Measurements from ENCODE around the gene LY86. TPM values are rescaled to one million over a fixed set of nuclear protein-coding genes. Genes with fewer than 3 reads are reported as not detected.

The LY86 gene
- total RNA-seq, 4 donors from 2014 or later, result 1.2 to 1.8 (median 1.3) TPM

GRCh38 chr6:6593867-6594468, 5.4 kb downstream of the LY86 start:
- TF ChIP-seq POLR2AphosphoS5 (IDR thresholded peaks at IDR 0.05), result no peak
- peaks cover 0 to 42% (median 1%) of the 10 kb centered on the region in 4 donors for H3K4me1 ChIP-seq

GRCh38 chr6:6595025-6595424, 6.5 kb downstream of the LY86 start:
- WGBS, result 93% methylated on average over 3 of the region's 3 CpGs
- Histone ChIP-seq H3K36me3 (no peaks in the 10 kb centered on the region), H3K27me3 (no peaks in the 10 kb centered on the region), H3K9me3 (no peaks in the 10 kb centered on the region), H3K4me3 (no peak overlapping the region), H3K27ac (replicated peaks in 1 of 4) (no peak overlapping the region), H3K4me1 (peaks cover 0 to 36% (median 1%) of the 10 kb centered on the region in 4 donors)
- no peak for DNase-seq (ENCODE audit: extremely low spot score)
- intact Hi-C loops (cut with DNase I), result no loop called here
- TF ChIP-seq CTCF (IDR thresholded peaks at IDR 0.05) (no peak), POLR2AphosphoS5 (IDR thresholded peaks at IDR 0.05) (no peak), POLR2A (IDR thresholded peaks at IDR 0.05; ENCODE audit: low read depth) (no peak), EP300 (IDR thresholded peaks at IDR 0.05) (no peak)

More at GRCh38 chr6:6593867-6594468, 5.4 kb downstream of the LY86 start:
- peak; percentile 70 for DNase-seq (ENCODE audit: extremely low spot score)
- Histone ChIP-seq H3K27me3 (no peaks in the 10 kb centered on the region), H3K27ac (replicated peaks in 1 of 4) (no peak overlapping the region), H3K36me3 (no peaks in the 10 kb centered on the region), H3K9me3 (no peaks in the 10 kb centered on the region), H3K4me3 (no peak overlapping the region)
- intact Hi-C loops (cut with DNase I), result no loop called here
- 68% methylated on average over 5 of the region's 5 CpGs for WGBS

GRCh38 chr6:6595952-6596351, 7.4 kb downstream of the LY86 start:
- no peak for DNase-seq (ENCODE audit: extremely low spot score)
- Histone ChIP-seq H3K9me3 (no peaks in the 10 kb centered on the region), H3K27me3 (no peaks in the 10 kb centered on the region), H3K36me3 (no peaks in the 10 kb centered on the region), H3K4me1 (peaks cover 0 to 36% (median 1%) of the 10 kb centered on the region in 4 donors), H3K4me3 (no peak overlapping the region), H3K27ac (replicated peaks in 1 of 4) (no peak overlapping the region)
- WGBS, result 70% methylated on average over 3 of the region's 3 CpGs
- TF ChIP-seq CTCF (IDR thresholded peaks at IDR 0.05) (no peak), POLR2A (IDR thresholded peaks at IDR 0.05; ENCODE audit: low read depth) (no peak), EP300 (IDR thresholded peaks at IDR 0.05) (no peak), POLR2AphosphoS5 (IDR thresholded peaks at IDR 0.05) (no peak)
- intact Hi-C loops (cut with DNase I), result no loop called here

- Histone ChIP-seq H3K4me3 (no peak overlapping the region), H3K9me3 (no peaks in the 10 kb centered on the region), H3K27me3 (no peaks in the 10 kb centered on the region), H3K36me3 (no peaks in the 10 kb centered on the region), H3K27ac (replicated peaks in 1 of 4) (peak overlapping the region in 1 of 4 donors; percentile 7), H3K4me1 (peaks cover 0 to 36% (median 1%) of the 10 kb centered on the region in 4 donors)
- 64% methylated on average over 13 of the region's 14 CpGs for WGBS
- TF ChIP-seq POLR2A (IDR thresholded peaks at IDR 0.05; ENCODE audit: low read depth) (no peak), CTCF (IDR thresholded peaks at IDR 0.05) (no peak), EP300 (IDR thresholded peaks at IDR 0.05) (no peak), POLR2AphosphoS5 (IDR thresholded peaks at IDR 0.05) (no peak)
- intact Hi-C loops (cut with DNase I), result no loop called here
- DNase-seq (ENCODE audit: extremely low spot score), result peak; percentile 53
Measured at GRCh38 chr6:6596529-6597328, 8.2 kb downstream of the LY86 start.

- 65% methylated on average over 5 of the region's 5 CpGs for WGBS
- TF ChIP-seq CTCF (IDR thresholded peaks at IDR 0.05) (no peak), EP300 (IDR thresholded peaks at IDR 0.05) (no peak), POLR2A (IDR thresholded peaks at IDR 0.05; ENCODE audit: low read depth) (no peak), POLR2AphosphoS5 (IDR thresholded peaks at IDR 0.05) (no peak)
- H3K4me1 ChIP-seq, result peaks cover 0 to 35% (median 1%) of the 10 kb centered on the region in 4 donors
- no peaks in the 10 kb centered on the region for H3K27me3 ChIP-seq
- no peaks in the 10 kb centered on the region for H3K36me3 ChIP-seq
- intact Hi-C loops (cut with DNase I), result no loop called here
- no peaks in the 10 kb centered on the region for H3K9me3 ChIP-seq
- peak; percentile 68 for DNase-seq (ENCODE audit: extremely low spot score)
- no peak overlapping the region for H3K4me3 ChIP-seq
- no peak overlapping the region for H3K27ac ChIP-seq (replicated peaks in 1 of 4)
Measured at GRCh38 chr6:6597682-6598081, 9.2 kb downstream of the LY86 start.
